Measurements from ENCODE around the gene LZIC.
A peak's percentile ranks its signal among the peaks of the same experiment; 100 is the strongest.

The LZIC gene

DNA sequence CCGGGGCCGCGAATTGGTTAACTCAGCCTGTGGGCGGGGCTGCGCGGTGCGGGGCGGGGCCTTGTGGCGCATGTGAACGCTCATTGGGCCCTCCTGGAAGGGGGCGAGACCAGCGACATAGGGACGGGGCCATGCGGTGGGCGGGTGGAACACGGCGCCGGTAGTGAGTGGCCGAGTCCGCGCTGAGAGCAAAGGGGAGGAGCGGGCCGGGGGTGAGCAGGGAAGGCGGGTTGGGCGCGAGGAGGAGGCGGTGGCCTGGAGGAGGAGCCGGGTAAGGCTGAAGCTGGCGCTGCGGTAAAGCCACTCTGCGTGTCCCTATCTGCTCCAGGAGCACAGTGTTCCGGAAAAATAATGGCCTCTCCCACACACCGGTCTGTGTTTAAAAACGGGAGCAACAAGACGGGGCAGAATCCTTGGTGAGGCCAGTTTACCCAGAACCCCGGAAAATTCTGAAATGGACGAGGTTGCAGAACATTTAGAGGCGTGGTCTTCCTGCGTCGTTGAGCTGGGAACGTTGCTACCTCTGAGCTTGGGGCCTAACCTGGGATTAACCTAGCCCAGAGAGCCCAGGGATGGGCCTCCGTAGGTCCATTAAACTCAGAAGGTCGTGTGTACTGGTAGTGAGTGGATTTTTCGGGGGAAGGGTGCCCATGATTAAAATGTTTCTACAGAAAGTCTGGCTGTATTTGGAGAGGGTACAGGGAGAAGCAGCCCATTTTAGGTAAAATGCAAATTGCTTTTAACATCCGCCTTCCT, 32.6 kb downstream of the LZIC start:
- peak; percentile 99 to 100 (median 99) for DNase-seq (ENCODE audit: low read depth in 2 of 3, low spot score in 2 of 3)

DNA sequence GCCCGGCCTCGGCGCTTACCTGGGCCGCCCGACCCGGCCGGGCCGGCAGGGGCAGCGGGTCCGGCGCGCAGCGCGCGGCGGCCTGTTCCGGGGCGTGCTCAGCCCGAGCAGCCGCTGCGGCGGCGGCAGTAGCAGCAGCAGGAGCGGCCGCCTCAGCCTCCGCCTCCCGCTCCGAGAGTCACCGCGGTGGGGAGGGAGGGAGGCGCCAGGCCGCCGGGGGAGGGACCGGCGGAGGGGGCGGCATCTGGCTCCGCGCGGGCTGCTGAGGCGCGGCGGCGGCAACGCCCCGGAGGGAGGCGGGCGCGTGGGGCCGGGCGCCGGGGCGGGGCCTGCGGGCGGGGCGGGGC, 33.1 kb downstream of the LZIC start, which contains the start of gene CTNNBIP1:
CTNNBIP1 (minus strand) TSS at position 194 of the 347 bp plus-strand sequence. CDS start 38,205 bp downstream, outside the sequence.
- DNase-seq (ENCODE audit: low read depth in 2 of 3, low spot score in 2 of 3), result no peak

DNA sequence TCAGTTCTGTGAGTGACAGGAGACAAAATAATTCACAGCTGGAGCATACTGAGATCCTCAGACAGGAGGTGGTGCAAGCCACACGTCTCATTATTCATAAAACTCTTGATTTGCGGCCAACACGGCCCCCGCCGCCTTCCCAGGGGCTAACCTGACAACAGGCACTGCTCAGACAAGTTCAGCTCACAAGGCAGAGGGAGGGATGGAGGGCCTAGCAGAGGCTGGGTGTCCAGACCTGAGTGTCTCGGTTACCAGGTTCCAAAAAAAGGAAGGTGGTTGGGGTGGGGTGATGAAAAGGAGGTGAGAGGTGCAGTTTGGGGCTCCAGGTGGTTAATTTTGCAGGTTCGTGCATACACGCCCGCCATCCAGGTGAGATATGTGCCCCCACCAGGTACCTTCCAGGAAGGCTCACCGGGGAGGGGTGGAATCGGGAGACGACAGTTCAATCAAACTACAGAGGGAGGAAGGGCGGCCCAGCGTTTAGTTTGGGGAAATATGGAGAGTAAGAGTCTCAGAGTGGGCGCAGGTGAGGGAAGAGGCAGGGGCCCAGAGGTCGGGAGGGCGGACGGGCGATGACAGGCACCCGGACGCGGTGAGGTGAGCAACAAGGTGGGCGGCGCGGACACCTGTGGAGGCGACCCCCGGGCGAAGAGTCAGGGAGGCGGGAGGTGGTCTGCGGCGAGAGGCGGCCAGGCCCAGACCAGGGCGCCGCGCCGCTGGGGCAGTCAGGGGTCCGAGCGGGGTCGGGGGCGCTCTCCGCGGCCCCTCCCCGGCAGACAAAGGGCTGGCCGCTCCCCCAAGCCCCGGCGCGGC, 33.8 kb downstream of the LZIC start:
- peak; percentile 22 to 40 (median 22) for DNase-seq (ENCODE audit: low read depth in 2 of 3, low spot score in 2 of 3)

DNA sequence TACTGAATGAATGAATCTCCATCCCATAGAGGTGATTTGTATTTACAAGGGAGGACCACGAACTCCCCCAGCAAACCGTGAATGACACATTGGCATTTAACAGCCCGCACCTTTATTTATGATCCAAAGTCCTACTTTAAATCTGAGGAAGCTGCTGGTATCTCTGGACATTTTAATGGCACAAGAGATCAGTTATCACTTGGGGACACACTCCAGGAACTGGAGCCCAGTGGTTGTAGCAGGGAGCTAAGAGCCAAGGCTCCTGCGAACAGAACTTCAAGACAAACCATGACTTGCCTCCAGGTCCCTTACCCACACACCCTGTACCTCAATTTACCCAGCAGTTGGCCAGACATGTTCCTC, 34.3 kb downstream of the LZIC start:
- no peak for DNase-seq (ENCODE audit: low read depth in 2 of 3, low spot score in 2 of 3)

DNA sequence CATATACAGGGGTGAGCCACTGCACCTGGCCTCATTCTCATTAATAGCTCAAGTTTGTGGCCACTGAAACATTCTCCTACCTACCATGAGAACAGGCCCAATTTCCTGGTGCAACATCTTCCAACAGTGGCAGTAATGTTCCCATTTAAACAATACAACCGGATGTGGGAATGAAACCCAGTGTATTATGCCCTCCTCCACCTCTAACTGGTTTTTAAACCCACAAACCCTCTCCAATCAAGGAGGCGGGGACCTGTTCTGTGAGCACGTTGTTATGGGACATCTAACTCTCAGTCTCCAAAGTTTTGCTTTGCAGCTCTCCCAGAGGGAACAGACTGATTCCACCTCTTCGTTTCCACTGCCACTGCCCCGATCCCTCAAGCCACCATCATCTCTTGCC, 35.8 kb downstream of the LZIC start:
- DNase-seq (ENCODE audit: low read depth in 2 of 3, low spot score in 2 of 3), result no peak

DNA sequence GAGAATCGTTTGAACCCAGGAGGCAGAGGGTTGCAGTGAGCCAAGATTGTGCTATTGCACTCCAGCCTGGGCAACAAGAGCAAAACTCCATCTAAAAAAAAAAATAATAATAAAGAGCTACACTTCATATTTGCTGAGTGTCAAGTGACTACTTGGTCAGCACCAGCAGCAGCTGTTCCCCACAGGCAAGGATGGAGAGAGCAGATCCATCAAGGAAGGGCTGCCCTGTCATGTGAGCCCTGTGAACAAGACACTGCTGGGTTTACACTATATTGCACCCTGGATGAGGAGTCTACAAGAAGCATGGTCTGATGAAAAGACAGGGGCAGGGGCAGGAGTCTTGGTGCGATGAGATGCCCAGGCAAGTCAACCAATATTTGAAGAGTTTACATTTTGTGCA, 36.7 kb downstream of the LZIC start:
- DNase-seq (ENCODE audit: low read depth in 2 of 3, low spot score in 2 of 3), result no peak

DNA sequence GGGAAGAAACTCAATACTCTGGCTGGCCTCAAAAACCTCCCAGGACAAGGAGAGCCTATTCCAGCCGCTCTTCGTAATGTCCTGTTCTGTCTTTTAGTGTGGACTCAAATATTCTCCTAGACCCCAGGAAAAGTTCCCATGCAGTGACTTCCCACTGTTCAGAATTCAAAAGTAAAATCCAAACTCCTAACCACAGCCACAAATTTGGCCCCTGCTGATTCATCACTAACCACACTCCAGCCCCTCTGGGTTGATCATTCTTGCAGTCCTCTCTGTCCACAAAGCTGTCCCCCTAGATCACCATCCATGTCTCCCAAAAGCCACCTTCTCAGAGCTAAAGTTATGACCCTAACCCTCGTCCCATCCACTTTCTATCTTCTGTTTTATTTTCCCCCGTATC, 38.2 kb downstream of the LZIC start:
- DNase-seq (ENCODE audit: low read depth in 2 of 3, low spot score in 2 of 3), result no peak

DNA sequence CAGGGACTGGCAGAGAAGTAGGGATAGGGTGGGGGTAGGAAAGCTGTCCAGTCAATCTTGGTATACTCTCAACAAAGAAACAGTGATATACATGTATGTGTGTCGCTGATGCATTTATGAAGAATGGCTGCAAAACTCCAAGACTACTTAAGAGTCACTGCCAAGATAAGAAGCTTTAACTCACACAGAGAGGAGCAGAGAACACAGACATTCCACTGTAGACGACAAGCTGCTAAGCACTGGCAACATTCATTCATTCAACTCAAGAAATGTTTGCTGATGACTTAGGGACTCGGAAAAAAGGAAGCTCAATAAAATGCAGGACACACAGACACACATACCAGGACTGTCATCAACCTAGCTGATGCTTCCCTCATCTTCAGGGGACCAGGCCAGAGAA, 38.6 kb downstream of the LZIC start:
- DNase-seq (ENCODE audit: low read depth in 2 of 3, low spot score in 2 of 3), result no peak

DNA sequence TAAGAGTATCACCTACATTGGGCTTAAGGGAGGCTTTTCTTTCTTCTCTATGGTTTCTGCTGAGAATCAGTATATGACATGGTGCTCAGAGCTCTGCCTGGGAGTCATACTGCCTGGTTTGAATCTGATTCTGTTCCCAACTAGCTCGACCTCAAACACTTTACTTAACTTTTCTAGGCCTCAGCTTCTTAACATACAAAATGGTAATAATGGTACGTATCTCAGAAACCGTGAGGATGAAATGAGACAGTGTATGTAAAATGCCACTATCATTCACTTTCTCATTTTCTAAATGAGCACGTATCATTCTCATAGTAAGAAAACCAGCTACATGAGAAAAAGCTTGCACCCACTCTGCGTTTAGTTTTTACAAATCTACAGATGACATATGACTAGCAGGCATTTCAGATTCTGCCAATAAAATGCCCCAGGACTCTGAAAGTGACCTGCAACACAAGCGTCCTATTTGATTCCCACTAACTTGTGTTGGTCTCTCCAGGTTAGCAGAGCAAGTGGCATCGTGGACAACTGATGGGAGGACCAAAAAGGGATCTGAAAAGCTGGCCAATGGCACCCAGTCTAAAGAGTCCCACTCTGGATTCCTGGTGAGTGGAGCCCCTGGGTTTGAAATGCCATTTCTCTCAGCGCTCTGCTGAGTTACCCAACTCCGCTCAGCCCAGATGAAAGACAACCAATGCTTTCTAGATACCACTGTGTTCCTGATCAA, 39.2 kb downstream of the LZIC start:
- DNase-seq (ENCODE audit: low read depth in 2 of 3, low spot score in 2 of 3), result no peak

DNA sequence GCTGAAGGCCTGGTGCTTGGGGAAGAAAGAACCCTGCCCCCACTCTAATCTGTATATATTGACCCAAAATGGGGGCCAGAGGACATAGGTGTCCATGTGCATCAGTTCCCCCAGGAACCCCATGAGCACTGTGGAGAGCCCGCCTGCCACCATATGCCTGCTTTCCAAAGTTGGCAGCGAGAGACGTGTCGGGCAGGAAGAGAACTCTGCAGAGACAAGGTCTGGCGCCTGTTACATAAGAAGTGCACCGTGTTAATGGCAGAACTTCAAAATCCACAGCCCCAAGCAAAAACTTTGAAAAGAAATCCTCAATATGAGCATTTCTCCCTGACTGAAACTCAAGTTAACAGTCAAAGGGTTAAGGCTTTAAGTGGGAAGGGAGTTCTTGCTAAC, 41.1 kb downstream of the LZIC start:
- DNase-seq (ENCODE audit: low read depth in 2 of 3, low spot score in 2 of 3), result no peak

DNA sequence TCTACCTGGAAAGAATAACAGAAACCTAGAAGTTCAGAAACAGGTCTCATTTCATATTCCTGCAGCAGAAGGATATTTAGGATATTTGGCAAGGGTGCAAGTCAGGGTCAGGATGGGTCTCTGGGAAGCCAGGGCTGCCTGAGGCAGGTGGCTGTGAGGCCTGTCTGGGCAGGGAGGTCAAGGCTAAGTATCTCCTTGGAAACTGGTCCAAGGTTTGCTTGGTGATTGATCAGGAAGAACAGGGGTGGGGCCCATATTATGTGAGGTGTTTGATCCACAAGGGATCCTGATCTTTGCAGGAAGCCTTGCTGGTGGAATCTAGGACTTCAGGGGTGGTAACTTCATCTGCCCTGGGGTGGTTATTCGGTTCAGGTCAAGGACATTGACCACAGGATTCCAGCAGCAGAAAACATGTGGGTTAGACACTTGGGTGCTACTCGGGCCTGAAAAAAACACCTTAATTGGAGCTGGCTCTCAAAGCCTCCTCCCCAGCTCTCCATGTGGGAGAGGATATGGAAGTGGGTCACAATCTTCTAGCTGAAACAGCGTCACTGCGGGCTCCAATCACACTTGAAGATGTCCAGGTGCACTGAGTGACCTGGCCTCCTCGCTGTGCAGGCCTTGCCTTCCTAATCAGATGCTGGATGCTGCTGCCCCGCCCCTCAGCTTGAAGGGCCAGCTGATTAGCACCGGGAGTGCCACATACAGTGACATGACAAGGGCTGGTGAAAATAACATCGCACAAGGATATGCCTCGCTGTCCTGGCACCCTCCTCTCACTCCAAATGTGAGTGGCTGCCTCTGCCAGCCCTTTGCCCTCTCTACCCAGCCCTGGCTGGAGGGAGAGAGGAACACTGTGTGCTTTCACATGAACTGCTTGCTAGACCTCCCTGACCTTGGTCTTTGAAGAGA, 41.8 kb downstream of the LZIC start:
- DNase-seq (ENCODE audit: low read depth in 2 of 3, low spot score in 2 of 3), result no peak

DNA sequence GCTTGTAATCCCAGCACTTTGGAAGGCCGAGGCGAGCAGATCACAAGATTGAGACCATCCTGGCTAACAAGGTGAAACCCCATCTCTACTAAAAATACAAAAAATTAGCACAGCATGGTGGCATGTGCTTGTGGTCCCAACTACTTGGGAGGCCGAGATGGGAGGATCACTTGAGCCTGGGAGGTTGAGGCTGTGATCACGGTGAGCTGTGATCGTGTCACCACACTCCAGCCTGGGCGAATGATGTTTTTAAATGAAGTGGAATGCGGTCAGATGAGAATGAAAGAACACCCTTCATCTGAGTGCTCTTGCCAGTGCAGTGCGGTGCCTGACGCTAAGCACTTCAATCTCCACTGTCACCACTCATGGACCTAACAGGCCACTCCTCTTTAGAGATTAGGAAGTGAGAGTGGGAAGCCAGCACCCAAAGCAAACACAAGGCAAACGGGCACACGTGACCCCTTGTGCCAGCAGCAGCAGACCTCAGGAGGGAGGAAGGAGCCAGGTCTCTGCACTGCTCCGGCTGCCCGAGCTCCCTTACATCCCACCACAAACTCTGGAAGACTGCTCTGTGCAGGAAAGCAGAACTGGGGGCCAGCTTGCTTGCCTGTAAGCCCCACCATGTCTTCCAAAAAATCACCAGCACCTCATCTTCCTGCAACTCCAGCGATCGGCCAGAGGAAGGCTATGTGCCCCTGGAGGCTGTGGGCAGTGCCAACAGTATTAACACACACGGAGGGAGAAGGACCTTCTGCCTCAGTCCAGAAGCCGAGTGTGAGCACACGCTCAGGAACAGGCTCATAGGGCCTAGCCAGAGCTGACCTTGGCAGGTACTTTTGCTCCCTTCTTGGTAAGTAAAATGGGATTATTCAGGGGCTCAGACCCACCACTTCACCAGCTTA, 42.8 kb downstream of the LZIC start:
- no peak for DNase-seq (ENCODE audit: low read depth in 2 of 3, low spot score in 2 of 3)

DNA sequence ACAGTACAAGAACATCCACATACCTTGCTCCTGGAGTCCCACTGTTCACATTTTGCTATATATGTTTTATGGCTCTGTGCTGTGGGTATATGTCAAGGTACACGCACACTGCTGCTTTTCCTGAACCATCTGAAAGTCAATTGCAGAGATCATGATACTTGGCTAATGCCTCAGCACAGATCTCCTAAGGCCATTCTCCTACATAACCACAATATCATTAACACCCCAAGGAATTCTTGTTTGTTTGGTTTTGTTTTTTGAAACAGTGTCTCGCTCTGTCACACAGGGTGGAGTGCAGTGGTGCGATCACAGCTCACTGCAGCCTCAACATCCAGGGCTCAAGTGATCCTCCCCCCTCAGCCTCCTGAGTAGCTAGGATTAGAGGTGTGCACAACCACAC, 49.1 kb downstream of the LZIC start:
- no peak for DNase-seq (ENCODE audit: low read depth in 2 of 3, low spot score in 2 of 3)

DNA sequence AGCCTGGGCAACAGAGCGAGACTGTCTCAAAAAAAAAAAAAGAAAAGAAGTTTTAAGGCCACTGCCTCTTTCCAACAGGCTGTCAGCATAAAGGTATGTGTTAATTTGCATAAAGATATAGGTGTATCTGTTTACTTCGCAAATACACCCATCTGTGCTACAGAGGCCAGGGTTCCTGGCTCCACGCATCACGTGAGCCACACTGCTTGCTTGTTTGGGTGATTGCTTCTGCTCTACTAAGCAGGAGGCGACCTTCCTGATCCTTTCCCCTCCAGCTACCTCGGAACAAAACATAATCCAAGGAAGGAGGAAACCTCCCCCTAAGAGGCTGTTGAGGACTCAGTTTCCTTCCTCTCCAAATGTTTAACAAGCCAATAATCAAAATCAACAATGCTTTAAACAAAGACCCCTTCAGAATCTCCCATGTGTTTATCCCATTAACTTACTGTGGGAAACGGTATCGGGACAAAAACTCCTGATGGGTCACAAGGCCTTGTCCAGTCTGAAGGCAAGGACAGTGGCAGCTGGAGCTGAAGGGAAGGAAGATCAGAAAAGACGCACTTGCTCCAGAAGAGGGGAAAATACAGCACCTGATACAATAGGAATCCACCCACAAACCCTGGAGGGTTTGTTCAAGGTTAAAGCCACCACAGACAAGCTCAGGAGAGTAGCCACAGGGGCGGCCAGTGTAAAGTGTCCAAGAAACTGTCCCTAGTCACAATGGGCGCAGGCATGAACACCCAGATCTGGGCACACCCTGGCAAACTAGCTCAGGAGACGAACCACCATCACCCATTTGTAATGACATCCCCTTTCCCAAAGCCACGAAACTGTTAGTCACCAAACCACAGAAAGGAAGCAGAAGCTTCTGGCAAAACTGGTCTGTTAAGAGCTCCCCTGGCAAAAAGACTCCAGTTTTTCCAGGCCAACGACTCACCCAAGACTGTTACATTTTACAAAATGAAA, 50.3 kb downstream of the LZIC start:
- no peak for DNase-seq (ENCODE audit: low read depth in 2 of 3, low spot score in 2 of 3)

DNA sequence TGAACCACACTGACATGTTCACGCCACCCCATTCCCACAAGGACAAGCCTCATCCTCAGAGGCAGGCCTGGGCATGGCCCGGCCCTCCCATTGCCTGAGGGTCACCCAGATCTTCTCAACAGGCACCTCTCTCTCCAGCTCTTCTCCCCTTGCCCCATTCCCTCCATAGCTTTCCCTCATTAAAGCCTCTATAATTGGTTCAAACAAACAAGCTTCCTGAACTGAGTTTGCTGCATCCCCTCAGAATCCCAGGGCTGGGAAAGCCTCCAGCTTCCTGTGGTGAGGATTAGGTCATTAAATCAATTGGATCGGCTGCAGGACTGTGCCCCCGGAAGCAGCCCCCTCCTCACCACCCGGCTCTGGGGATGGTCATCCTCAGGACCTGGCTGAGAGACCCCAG, 52.0 kb downstream of the LZIC start:
- no peak for DNase-seq (ENCODE audit: low read depth in 2 of 3, low spot score in 2 of 3)

DNA sequence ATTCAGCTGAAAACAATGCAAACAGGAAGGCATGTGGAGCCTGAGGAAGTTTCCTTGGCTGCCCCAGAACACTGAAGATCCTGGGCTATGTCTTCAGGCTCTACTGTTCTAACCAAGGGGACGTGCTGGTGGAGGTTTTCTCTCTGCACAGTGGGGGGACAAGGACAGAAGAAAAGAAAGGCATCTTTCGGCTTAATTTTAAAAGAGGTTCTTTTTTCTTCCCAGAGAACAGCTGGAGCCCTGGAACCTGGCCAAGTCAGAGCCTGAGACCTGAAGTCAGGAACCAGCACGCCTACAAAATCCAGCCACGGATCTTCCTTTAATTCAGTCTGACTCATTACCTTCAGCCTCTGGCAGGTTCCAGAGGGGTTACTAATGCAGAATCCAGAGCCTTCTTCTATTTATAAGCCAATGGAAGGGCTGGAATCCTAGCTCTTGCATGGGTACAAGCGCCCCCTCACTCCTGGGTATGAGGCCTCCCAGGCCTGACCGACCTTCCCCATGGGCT, 52.9 kb downstream of the LZIC start:
- no peak for DNase-seq (ENCODE audit: low read depth in 2 of 3, low spot score in 2 of 3)

DNA sequence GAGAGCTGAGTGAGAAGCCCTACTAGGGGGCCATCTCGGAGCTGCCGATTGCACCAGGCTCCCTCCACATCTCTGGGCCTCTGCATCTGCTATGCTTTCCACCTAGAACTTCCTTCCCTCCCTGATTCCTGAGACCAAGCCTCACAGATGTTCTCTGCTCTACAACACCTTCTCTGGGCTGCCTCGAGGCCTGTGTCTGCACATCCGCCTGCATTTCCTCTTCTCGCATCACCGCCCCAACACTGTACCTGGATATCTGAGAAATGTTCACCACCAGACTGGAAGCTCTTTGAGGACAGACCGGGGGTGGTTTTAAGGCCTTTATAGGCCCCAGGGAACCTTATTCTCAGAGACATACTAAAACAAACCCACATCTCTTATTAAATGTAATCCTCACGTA, 53.8 kb downstream of the LZIC start:
- DNase-seq (ENCODE audit: low read depth in 2 of 3, low spot score in 2 of 3), result no peak

DNA sequence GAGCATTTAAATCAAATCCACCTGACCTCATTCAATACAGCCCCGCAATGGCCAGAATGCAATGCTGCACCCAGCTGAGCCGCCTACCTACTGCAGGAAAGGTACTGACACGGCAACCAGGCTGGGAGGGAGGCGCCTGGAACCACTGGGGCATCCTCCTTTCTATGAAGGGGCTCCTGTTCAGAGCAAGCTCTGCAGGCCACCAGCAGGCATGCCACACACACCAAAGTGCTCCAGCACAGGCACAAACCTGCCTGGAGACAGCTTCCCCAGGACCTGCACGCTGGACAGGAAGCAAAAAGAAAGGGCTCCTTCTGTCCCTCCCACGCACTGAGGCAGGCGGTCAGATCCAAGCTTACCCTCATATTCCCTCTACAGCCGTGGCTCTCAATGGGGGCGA, 54.3 kb downstream of the LZIC start:
- DNase-seq (ENCODE audit: low read depth in 2 of 3, low spot score in 2 of 3), result no peak

DNA sequence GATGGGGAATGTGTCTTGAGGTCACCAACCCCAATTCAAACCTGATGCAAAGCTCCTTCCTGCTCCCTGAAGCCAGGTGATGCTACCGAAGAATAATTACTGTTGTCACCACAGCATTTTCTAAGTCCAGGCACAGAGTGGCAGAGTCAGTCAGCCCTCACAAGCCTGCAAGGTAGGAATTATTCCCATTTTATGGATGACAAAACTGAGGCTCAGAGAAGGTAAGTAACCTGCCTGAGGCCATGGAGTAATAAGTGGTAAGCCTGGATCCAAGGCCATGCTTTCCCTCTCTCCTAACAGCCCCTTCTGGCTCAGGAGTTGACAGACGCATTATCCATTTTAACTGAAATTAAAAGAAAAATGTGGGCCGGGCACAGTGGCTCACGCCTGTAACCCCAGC, 56.1 kb downstream of the LZIC start:
- DNase-seq (ENCODE audit: low read depth in 2 of 3, low spot score in 2 of 3), result no peak

All from activated CD8-positive, alpha-beta memory T cell treated with anti-CD3 and anti-CD28 coated beads for 48 hours (primary cell).